ENCODE data around the gene ARHGEF1.

Gene ARHGEF1

GRCh38 chr19:41919948-41920712 is 37.1 kb downstream of the ARHGEF1 start:
- no peak for DNase-seq (ENCODE audit: low spot score)

- no peak for DNase-seq (ENCODE audit: low spot score)
Observed at GRCh38 chr19:41920882-41921576, 38.0 kb downstream of the ARHGEF1 start.

- no peak for DNase-seq (ENCODE audit: low spot score)
Observed at GRCh38 chr19:41921577-41922576, 38.9 kb downstream of the ARHGEF1 start.

- no peak for DNase-seq (ENCODE audit: low spot score)
Observed at GRCh38 chr19:41922585-41922984, 39.6 kb downstream of the ARHGEF1 start.

DNA sequence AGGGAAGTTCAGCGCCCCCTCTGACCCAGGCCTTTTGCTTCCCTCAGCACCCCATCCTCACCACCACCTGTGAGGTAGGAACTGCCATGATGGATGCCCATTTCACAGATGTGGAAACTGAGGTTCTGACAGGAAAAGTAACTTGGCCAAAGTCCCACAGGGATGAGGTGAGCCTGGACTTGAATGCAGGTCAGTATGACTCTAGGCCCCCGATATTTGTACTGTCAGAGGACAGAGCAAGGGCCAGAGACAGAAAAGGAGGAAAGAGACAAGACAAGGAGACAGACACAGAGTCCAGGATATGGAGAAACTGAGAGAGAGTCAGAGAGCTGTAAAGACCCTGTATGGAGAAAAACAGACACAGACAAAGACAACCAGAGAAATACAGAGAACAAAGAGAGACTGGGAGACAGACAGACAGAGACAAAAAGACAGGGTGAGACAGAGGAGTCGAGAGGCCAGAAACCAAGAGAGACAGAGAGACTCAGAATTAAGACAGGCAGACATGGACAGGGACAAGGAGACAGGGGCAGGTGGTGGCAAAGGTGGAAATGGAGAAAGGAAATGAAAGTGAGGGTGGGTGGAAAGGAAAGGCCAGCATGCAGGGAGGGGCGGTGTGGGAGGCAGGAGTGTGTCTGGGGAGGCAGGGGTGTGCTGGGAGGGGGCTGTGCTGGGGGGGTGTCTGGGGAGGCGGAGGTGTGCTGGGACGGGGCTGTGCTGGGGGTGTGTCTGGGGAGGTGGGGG is 40.2 kb downstream of the ARHGEF1 start:
- DNase-seq (ENCODE audit: low spot score) = no peak

GRCh38 chr19:41924151-41925145 is 41.5 kb downstream of the ARHGEF1 start:
- DNase-seq (ENCODE audit: low spot score) = no peak

DNA sequence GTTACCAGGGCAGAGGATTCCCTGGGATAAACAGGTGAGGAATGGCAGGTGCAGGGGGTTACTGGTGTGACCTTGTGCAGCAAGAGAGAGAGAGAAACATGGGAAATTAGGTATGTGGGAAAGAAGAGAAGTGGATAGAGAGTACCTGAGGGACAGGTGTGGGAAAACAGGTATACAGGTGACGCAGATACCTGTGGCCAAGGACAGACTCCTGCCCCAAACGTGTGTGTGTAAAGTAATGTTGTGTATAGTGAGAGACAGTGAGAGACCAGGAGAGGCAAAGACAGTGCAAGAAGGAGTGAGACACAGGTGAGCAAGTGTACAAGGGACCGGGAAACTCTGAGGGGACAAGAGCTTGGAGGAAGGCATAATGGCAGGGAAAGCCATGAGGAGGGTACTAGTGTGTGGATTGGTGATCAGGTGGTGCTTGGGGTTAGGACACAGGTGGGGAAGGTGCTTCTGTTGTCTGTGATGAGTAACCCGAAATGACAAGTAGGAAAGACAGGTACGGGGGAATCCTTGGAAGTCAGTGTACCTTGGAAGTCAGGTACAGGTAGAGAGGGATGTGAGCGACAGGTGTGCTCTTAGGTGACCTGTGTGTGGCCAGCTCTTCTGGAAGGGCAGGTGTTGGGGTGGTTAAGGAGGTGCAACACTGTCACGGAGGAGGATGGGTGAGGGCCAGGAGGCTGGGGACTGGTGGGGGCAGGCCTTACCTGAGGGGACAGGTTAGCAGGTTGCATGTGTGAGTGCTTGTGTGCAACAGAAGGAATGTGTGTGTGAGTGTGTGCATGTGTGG is 42.4 kb downstream of the ARHGEF1 start:
- no peak for DNase-seq (ENCODE audit: low spot score)

DNA sequence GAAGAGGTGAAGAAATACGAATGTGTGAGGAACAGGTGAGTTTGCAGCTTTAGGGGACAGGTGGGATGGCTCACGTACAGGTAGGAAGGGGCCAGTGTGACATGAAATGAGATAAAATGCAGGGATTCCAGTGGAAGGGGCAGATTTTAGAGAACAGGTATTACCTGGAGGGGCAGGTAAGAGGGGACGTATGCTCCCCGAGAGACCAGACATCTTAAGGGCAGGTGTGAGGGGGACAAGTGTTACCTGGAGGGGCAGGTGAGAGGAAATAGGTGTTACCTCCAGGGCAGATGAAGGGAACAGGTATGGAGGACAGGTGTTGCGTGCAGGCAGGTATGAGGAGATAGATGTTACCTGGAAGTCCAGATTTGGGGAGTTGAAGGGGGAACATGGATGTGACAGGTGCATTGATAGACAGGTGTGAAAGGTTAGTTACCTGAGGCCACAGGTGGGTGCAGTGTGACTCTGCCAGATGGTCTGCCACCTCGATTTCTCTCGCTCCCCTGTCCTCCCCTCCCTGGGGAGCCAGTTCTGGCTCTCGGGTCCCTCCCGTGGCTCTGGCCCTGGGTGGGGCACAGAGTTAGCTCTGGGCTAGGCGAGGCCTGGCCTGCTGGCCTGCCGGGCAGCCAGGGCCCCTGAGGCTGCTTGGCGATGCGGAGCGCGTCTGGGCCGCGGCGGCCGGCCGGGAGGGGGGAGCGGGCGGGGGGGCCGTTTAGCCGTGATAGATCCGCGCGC is 43.2 kb downstream of the ARHGEF1 start:
- DNase-seq (ENCODE audit: low spot score) = no peak

- no peak for DNase-seq (ENCODE audit: low spot score)
Observed at GRCh38 chr19:41926763-41927496, 43.9 kb downstream of the ARHGEF1 start.

- no peak for DNase-seq (ENCODE audit: low spot score)
Observed at GRCh38 chr19:41927497-41928192, 44.7 kb downstream of the ARHGEF1 start.

DNA sequence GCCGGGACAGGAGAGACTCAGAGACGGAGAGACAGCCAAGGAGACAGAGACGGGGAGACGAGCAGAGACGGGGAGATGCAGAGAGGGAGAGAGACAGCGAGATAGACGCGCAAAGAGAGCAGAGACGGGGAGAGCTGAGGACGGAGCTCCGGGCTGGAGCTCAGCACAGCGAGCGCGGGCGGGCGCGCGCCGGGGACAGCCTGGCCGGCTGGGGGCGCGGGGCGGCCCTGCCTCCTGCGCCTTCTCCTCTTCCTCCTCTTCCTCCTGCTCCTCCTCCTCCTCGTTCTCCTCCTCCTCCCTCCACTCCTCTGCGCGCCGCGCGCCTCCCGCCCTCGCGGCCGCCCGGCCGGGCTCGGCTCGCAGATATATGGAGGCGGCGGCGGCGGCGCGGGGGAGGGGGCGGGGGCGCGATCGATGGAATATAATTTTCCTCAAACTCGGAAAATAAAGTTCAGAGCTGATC is 45.3 kb downstream of the ARHGEF1 start, which contains the start of gene ERFL:
TSS of gene ERFL (minus strand) at position 229 of the 463 bp plus-strand sequence. CDS start 15,530 bp downstream, outside the sequence.
- DNase-seq (ENCODE audit: low spot score) = no peak

- peak; percentile 52 for DNase-seq (ENCODE audit: low spot score)
Observed at GRCh38 chr19:41928754-41929535, 46.0 kb downstream of the ARHGEF1 start.

- DNase-seq (ENCODE audit: low spot score) = no peak
Observed at GRCh38 chr19:41929536-41930071, 46.6 kb downstream of the ARHGEF1 start.

GRCh38 chr19:41930322-41930722 is 47.3 kb downstream of the ARHGEF1 start:
- DNase-seq (ENCODE audit: low spot score) = no peak

GRCh38 chr19:41930926-41931592 is 48.1 kb downstream of the ARHGEF1 start:
- no peak for DNase-seq (ENCODE audit: low spot score)

Measured in CD4-positive, alpha-beta T cell treated with Interleukin-2 at 100 ng/mL for 4 hours (primary cell).